MG63 (cell line): ENCODE data around the gene PLA1A. TPM values are rescaled to one million over a fixed set of nuclear protein-coding genes. Genes with fewer than 3 reads are reported as not detected.
"Not testable (repeated sequence)": the region's sequence is repeated elsewhere in the genome, so short reads cannot be mapped to it uniquely, and the experiment has no call there.

Experiments
- DNase-seq: peaks from one replicate; pipeline ENCODE4 v3.0.0-alpha.2; 2020
- H3K27me3 ChIP-seq: fragments of 250-450 bp; sonication (Bioruptor Pico); 2 replicates; pipeline ENCODE4 v1.5.1; 2020; ENCODE audit warnings: mild to moderate bottlenecking, moderate library complexity
- H3K36me3 ChIP-seq: fragments of 250-450 bp; sonication (Bioruptor Pico); 2 replicates; pipeline ENCODE4 v1.5.1; 2020; ENCODE audit warnings: mild to moderate bottlenecking, moderate library complexity
- H3K4me3 ChIP-seq: fragments of 250-450 bp; sonication (Bioruptor Pico); 2 replicates; pipeline ENCODE4 v1.5.1; 2020; ENCODE audit warnings: mild to moderate bottlenecking, moderate library complexity
- H3K9me3 ChIP-seq: fragments of 250-450 bp; sonication (Bioruptor Pico); 2 replicates; pipeline ENCODE4 v1.5.1; 2020; ENCODE audit warnings: mild to moderate bottlenecking, moderate library complexity
- total RNA-seq: library from RNA; depleted of rRNA; stranded (reverse); fragments of >200 nt; shearing (Covaris generic); gene quantifications from 2 replicates; pipeline ENCODE4 v1.2.3, GENCODE V29; 2014; ENCODE audit warnings: low replicate concordance

The PLA1A gene
- total RNA-seq, 1 experiment from 2014 or later: not detected

DNA sequence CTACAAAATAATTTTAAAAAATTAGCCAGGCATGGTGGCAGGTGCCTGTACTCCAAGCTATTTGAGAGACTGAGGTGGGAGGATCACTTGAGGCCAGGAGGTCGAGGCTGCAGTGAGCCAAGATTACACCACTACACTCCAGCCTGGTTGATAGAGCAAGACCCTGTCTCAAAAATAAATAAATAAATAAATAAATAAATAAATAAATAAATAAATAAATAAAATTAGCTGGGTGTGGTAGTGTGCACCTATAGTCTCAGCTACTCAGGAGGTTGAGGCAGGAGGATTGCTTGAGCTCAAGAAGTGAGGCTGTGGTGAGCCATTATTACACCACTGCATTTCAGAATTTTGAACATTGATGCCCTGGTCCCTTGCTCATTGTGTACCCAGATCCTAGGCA is 2.8 kb upstream of the PLA1A start:
- H3K4me3 ChIP-seq, DNase-seq, H3K36me3 ChIP-seq, H3K9me3 ChIP-seq, H3K27me3 ChIP-seq: not testable (repeated sequence)

DNA sequence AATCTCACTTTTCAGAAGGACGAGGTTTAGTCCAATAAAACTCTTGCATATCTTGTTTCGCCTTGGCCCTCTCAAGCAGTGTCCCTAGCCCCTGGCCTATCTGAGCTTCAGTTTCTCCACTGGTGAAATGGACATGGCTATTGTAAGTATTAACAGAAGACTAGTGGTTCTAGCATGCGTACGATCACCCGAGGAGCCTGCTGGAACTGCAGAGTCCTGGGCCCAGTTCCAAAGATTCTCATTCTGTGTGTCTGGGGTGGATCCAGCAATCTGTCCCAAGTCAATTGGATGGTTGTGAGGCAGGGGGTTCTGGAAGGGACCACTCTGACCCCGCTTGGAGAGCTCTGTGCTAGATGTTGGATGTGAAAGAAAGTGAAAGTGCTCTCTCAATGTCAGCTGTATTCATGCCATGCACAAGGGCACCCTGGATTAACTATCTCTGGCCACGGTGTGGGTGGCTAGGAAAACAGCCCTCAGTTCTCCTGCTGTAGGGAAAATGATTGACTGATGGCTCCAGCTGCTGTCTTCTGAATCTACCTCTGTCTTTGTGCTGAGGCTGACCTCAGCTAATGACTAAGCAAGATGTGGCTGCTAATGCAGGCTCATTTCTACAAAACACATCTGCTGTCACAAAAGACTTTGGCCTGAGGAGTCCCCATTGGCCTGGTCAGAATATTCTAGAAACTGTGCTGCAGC is 1.9 kb upstream of the PLA1A start:
- DNase-seq: no peak
- H3K27me3 ChIP-seq: no peaks in the 10 kb centered on the region; the same call in 1 of the 2 replicates
- H3K4me3 ChIP-seq: no peak overlapping the region
- H3K9me3 ChIP-seq: no peaks in the 10 kb centered on the region
- H3K36me3 ChIP-seq: no peaks in the 10 kb centered on the region

DNA sequence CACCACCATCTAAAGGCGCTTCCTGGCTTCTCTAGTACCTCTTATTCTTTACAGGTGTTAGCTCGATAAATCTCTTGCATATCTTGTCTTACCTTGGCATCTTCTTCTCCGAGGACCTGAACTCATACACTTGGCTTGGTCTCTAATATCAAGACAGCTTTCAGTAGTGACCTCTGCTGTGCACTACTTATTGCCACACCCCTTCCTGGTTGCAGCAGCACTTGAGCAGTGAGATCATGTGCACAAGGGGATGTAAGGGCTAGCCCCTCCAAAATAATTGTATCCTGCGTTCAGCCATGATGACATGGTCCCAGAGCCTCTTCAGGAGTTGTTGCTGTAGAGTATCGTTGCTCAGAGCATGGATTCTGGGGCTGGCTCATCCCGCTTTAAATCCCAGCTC is 1.3 kb upstream of the PLA1A start:
- H3K4me3 ChIP-seq: no peak overlapping the region
- DNase-seq: no peak
- H3K9me3 ChIP-seq: no peaks in the 10 kb centered on the region
- H3K36me3 ChIP-seq: no peaks in the 10 kb centered on the region
- H3K27me3 ChIP-seq: no peaks in the 10 kb centered on the region; the same call in 1 of the 2 replicates

DNA sequence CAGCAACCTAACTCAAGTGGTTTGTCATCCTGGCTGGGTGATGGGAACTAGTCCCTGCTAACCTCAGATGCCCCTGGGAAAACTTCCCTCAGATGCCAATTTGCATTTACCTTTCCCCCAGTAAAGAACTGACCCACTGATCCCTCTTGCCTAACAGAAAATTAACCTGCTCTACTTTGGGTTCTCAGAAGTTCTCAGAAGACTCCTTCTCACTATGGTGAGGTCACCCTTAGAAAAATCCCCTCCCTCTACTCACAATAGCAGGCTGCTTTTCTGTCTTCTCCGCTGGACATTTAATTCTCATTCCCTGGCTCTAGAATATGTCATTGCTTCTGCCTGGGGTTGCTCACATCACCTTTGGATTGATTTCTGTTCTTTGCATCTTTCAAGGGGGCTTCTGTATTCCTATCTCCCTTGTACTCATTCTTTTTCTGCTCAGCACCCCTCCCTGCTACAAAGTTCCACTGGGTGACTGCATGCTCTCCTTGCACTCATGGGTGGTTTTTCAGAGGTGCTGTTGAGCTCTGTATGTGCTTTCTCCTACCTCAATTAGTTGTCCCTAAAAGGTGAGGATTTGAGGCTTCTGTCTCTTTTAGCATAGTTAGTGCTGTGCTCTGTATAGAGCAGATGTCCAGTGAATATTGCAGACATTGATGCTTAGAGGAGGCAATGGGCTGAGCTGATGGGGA is 869 bp downstream of the PLA1A start:
- DNase-seq: no peak
- H3K36me3 ChIP-seq: no peaks in the 10 kb centered on the region
- H3K4me3 ChIP-seq: no peak overlapping the region

DNA sequence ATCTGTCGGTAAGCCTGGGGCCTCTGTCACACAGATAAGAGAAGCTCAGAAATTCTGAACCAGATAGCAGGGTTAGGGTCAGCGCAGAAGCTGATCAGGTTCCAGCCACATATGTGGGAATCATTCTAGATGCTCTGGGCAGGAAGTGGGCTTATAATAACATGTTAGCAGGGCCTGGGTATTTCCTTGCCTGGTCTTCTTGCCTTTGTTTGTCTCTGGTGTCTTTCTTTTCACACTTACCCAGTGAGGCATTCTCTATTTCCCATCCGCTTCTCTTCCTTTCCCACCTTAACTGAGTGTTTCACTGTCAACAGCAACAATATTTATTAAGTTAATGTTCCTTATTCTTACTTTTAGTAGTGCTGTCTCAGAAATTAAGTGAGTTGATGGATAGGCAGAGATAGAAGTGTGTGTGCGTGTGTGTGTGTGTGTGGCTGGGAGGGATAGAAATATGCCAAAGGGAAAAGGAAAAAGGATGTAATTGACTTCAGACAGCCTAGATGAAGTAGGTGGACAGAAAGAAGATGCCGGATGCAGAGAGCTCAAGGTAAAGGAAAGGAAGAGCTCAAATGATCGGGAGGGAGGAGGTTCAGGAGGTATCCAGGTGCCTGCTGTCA is 2.0 kb downstream of the PLA1A start:
- Histone ChIP-seq H3K4me3 (no peak overlapping the region), H3K27me3 (no peaks in the 10 kb centered on the region), H3K9me3 (no peaks in the 10 kb centered on the region), H3K36me3 (no peaks in the 10 kb centered on the region)
- DNase-seq: no peak

More for the DNA sequence above, 869 bp downstream of the PLA1A start:
- no peaks in the 10 kb centered on the region for H3K27me3 ChIP-seq
- no peaks in the 10 kb centered on the region for H3K9me3 ChIP-seq

DNA sequence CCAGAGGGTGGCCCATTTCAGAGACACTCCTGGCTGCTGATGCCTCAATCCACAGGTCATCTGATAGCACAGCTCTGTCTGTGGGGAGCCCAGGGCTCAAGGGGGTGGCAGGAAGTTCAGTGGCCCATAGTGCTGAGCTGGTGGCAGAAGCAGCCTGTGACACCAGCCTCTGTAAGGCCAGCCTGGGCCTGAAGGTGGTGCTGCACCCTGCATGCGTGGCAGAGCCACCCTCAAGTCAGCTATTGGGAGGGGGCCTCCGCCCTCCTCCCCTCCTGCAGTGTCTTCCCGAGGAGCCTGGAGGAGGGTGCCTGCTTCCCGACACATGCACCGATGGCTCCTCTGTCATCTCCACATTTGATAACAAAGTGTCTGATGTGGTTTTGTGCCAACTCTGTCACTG is 3.0 kb downstream of the PLA1A start:
- no peak for DNase-seq
- Histone ChIP-seq H3K36me3 (no peaks in the 10 kb centered on the region), H3K9me3 (no peaks in the 10 kb centered on the region), H3K4me3 (no peak overlapping the region), H3K27me3 (no peaks in the 10 kb centered on the region)

DNA sequence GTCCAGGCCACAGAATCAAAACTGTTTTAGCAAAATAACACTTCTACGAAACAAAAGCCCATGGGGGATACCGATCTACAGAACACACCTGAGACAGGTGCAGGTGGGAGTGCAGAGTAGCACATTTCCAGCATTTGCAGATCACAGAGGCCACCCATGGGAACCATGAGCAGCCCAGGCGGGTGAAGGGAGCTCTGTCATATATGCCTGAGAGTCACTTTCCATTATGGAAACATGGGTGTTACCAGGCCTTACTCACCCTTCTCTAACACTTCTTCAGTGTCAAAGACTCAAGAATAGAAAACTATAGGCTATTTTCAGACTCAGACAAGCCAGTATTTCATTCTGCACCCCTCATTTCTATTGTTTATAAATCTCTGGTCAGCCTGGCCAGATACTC is 3.5 kb downstream of the PLA1A start:
- no peaks in the 10 kb centered on the region for H3K27me3 ChIP-seq
- DNase-seq: no peak
- no peak overlapping the region for H3K4me3 ChIP-seq
- no peaks in the 10 kb centered on the region for H3K9me3 ChIP-seq
- no peaks in the 10 kb centered on the region for H3K36me3 ChIP-seq

DNA sequence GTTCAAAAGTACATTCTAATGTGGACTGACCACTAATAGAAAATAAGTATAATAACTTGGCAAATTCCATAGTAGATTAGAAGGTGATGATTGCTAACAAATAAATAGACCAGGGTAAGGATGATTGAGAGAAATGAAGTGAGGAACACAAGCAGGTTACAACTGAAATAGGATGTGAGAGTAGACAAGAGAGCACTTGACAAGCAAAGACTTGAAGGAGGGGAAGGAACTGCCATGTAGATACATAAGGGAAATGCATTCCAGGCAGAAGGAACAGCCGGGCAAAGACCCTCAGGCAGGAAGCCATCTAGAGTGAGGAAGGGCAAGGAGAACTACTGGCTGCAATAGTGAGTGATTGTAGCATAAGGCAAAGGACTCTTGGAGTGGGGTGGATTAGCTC is 5.0 kb downstream of the PLA1A start:
- Histone ChIP-seq H3K9me3 (0 out of 2 replicates have a peak, but pooled peaks cover 2% of the 10 kb centered on the region), H3K36me3 (no peaks in the 10 kb centered on the region), H3K27me3 (no peaks in the 10 kb centered on the region), H3K4me3 (no peak overlapping the region)
- DNase-seq: no peak

DNA sequence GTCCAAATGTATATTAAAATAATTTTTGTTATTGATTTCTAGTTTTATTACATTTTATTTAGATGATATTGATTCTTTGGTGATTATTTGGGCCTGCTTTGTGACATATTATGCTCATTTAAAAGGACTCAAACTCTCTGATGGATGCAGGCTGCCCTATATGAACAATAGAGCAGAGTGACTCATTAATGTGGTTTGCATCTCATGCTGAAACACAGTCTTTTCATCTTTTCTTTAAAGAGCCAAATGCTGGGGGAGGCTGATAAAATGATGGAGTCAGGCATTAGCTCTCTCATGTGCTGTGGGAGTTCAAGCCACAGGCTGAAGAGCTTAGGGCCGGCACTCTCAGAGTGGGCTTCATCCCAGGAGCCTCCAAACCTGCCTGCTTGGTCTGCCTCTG is 7.2 kb downstream of the PLA1A start:
- Histone ChIP-seq H3K27me3 (no peaks in the 10 kb centered on the region), H3K4me3 (no peak overlapping the region), H3K36me3 (no peaks in the 10 kb centered on the region), H3K9me3 (0 out of 2 replicates have a peak, but pooled peaks cover 2% of the 10 kb centered on the region)
- DNase-seq: no peak

DNA sequence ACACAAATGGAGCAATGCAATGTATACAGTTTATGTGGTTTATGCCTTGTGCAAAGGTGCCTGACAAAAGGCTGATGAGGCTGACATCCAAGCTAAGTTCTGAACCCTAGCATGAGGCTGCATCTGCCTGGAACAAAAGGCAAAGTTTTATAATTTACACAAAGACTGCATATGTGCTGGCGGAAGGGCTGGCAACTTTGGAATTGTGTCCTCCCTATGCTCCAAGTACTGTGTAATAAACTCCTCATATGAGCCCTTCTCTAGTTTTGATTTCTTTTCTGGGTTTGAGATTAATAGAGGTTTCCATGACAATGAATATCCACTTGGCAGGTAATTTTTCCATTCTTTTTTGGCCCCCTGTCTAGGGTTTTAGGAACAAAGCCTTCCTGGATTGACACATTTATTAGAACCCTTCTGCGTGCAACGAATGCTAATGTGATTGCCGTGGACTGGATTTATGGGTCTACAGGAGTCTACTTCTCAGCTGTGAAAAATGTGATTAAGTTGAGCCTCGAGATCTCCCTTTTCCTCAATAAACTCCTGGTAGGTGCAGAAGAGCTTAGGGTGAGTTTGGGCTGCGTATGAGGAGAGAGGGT is 10.8 kb downstream of the PLA1A start:
- H3K27me3 ChIP-seq: no peaks in the 10 kb centered on the region
- no peaks in the 10 kb centered on the region for H3K36me3 ChIP-seq
- no peak overlapping the region for H3K4me3 ChIP-seq
- DNase-seq: no peak
- 0 out of 2 replicates have a peak, but pooled peaks cover 2% of the 10 kb centered on the region for H3K9me3 ChIP-seq

DNA sequence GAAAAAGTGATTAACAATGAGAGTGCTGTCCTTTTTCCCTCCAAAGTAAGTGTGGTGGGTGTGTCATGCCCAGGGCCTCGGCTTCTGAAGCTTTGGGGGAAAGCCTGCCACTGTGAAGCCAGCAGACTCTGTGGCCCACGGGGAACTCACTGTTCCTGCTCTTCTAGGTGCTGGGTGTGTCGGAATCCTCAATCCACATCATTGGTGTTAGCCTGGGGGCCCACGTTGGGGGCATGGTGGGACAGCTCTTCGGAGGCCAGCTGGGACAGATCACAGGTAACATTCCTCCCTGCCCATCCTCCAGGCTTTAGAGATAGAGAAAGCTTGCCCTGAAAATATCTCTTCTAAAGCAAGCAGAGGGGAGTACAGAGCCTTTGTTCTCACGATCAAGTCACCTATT is 11.6 kb downstream of the PLA1A start:
- no peak for DNase-seq
- Histone ChIP-seq H3K9me3 (0 out of 2 replicates have a peak, but pooled peaks cover 2% of the 10 kb centered on the region), H3K36me3 (no peaks in the 10 kb centered on the region), H3K4me3 (no peak overlapping the region), H3K27me3 (no peaks in the 10 kb centered on the region)

DNA sequence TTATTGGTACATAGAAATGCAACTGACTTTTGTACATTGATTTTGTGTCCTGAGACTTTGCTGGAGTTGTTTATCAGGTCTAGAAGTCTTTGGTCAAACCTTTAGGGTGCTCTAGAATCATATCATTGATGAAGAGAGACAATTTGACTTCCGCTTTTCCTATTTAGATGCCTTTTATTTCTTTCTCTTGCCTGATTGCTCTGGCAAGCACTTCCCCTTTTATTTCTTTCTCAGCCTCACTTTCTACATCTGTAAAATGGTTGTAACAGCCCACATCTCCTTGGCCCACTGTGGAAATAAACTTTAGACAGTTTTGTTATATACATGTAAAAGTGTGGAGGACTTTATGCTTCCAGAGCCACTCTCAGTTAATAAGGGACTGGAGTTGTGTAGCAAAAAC is 14.0 kb downstream of the PLA1A start:
- Histone ChIP-seq H3K4me3 (no peak overlapping the region), H3K36me3 (no peaks in the 10 kb centered on the region), H3K27me3 (no peaks in the 10 kb centered on the region), H3K9me3 (0 out of 2 replicates have a peak, but pooled peaks cover 2% of the 10 kb centered on the region)
- DNase-seq: no peak

DNA sequence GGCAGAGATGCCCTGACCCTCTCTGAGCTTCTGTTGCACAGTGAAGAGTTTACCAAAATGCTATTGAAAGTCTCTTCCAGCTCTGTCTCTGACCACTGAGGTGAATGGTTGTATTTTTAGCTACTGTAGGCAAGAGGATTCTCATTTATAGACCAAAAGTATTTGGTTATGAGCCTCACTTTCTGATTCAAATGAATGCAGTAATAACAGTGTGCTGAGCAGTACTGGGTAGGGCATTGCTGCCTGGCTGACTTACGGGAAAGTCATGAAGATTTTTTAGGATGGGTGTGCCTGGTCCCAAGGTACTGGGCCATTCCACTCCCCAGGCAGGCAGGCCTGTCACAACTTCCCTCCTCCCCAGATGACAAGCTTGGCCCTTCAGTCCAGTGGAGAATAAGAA is 15.5 kb downstream of the PLA1A start:
- Histone ChIP-seq H3K9me3 (no peaks in the 10 kb centered on the region), H3K27me3 (no peaks in the 10 kb centered on the region), H3K4me3 (no peak overlapping the region), H3K36me3 (no peaks in the 10 kb centered on the region)
- no peak for DNase-seq

DNA sequence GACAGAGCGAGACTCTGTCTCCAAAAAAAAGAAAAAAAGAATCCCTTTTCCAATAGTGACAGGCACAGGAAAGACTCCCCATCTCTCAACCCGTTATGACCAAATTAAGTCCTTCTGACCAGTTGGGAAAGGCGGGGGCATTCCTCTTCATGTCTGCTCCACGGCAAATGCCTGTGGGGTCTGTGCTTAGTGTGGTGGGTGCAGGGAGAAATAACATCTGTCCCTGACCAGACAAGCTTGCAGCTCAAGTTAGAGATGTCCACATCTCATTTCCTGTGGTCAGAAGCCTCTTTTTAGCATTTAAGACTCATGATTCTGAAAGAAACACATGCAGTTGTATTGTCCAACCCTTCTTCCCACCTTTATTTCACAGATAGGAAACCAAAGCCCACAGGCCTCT is 16.2 kb downstream of the PLA1A start:
- Histone ChIP-seq H3K9me3 (no peaks in the 10 kb centered on the region), H3K36me3 (no peaks in the 10 kb centered on the region), H3K4me3 (no peak overlapping the region), H3K27me3 (no peaks in the 10 kb centered on the region)
- no peak for DNase-seq

DNA sequence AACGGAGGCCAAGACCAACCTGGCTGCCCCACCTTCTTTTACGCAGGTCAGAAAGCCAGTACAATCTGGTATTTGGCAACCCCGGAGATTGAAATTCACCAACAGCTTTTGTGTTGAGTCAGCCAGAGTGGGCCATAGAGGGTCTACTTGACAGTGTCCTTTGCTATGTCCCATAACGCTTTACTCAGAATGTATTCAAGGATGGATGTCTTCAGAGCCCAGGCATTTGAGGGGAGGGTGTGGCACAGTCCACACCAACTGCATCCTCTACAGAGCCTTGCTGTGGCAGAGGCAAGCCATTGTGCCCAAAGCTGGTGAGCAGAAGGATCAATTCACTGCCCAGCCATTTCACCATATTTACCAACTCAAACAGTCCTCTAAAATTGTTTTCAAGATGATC is 18.4 kb downstream of the PLA1A start:
- H3K4me3 ChIP-seq: no peak overlapping the region

DNA sequence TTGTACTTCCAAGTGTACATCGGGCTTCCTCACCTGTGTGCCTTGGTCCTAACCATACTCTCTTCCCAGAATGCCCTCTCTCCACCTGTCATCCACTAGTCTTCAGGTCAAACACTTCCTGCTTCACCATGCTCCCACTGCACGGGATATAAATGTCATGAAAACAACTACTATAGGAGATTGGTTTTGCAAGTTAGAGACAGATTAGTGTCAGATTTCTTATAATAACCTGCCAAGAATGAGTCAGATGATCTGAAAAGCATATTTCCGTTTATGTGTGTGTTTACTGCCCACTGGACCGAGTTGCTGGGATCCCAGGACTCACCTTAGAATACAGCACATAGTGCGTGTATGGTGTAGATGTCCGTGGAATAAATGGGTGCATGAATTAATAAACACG is 21.4 kb downstream of the PLA1A start:
- H3K9me3 ChIP-seq: no peaks in the 10 kb centered on the region
- H3K36me3 ChIP-seq: no peaks in the 10 kb centered on the region
- no peak for DNase-seq
- H3K27me3 ChIP-seq: no peaks in the 10 kb centered on the region
- H3K4me3 ChIP-seq: no peak overlapping the region

More for the DNA sequence above, 18.4 kb downstream of the PLA1A start:
- DNase-seq: no peak
- Histone ChIP-seq H3K36me3 (no peaks in the 10 kb centered on the region), H3K9me3 (no peaks in the 10 kb centered on the region), H3K27me3 (no peaks in the 10 kb centered on the region)

DNA sequence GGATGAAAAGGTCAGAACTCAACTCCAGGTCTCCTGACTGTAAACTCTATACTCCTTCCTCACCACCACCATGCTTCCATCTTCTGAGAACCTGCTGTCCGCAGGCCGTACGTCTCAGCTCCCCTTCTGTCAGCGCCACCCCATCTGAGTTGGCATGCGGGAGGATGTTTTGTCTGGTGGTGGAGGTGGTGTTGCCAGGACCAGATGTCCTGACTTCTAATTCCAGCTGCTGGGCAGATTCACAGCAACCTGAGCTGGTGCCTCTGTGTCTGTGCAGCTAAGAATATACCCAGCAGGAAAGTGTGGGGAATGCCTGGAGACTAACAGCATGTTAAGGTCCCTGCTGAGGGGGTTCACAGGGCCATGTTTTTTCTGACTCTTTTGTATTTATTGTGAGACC is 23.2 kb downstream of the PLA1A start:
- no peaks in the 10 kb centered on the region for H3K9me3 ChIP-seq
- H3K36me3 ChIP-seq: no peaks in the 10 kb centered on the region
- no peak overlapping the region for H3K4me3 ChIP-seq
- H3K27me3 ChIP-seq: no peaks in the 10 kb centered on the region
- no peak for DNase-seq
